ENCODE data around the gene ANXA7. TPM values are rescaled to one million over a fixed set of nuclear protein-coding genes. Genes with fewer than 3 reads are reported as not detected.
"Not testable (repeated sequence)": the region's sequence is repeated elsewhere in the genome, so short reads cannot be mapped to it uniquely, and the experiment has no call there.

ANXA7 gene
- polyA plus RNA-seq, 1 experiment = 134 TPM

DNA sequence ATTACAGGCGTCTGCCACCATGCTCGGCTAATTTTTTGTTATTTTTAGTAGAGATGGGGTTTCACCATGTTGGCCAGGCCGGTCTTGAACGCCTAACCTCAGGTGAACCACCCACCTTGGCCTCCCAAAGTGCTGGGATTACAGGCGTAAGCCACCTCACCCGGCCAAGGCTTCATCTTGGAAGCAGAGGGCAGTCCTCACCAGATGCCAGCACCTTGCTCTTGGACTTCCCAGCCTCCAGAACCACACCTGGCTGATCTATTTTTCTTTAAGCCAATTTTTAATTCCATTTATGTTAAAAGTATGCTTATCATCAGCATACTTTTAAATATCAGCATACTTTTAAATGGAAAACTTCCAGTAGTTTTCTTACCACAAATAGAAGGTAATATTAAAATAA, 12.2 kb downstream of the ANXA7 start:
- no peak for TF ChIP-seq CTCF (IDR thresholded peaks at IDR 0.05; ENCODE audit: insufficient read depth, low read depth, low read length)
- Histone ChIP-seq H3K27me3 (ENCODE audit: control insufficient read depth, insufficient read depth, low read length) (no peaks in the 10 kb centered on the region), H3K4me3 (ENCODE audit: low read depth, low read length) (no peak overlapping the region), H3K36me3 (ENCODE audit: control insufficient read depth, insufficient read depth, low read length) (0 out of 2 replicates have a peak, but pooled peaks cover 4% of the 10 kb centered on the region)
- CTCF ChIA-PET = no interaction called here
- POLR2A ChIA-PET = no interaction called here
- DNase-seq (ENCODE audit: low read depth) = no peak

DNA sequence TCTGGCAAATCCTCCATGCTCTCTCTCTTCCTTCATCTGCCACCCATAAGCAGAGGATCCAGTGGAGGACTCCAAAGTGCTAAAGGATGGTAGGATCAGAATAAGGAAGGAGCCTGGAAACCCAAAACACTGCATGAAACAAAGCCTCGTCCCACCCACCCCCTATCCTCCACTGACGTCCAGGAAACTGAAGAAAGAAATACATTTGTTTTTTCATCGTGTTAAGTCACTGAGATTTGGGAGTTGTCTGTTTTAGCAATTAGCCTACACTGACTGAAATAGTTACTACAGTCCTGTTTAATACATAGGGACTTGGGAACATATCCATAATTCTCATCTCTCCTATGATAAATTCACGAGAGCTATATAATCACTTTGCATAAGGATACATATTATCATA, 14.8 kb downstream of the ANXA7 start:
- no peak overlapping the region for H3K4me3 ChIP-seq (ENCODE audit: low read depth, low read length)
- no peak for DNase-seq (ENCODE audit: low read depth)
- no peak for TF ChIP-seq CTCF (IDR thresholded peaks at IDR 0.05; ENCODE audit: insufficient read depth, low read depth, low read length)
- H3K36me3 ChIP-seq (ENCODE audit: control insufficient read depth, insufficient read depth, low read length) = peaks cover 5% of the 10 kb centered on the region; the same call in 1 of the 2 replicates
- no peaks in the 10 kb centered on the region for H3K27me3 ChIP-seq (ENCODE audit: control insufficient read depth, insufficient read depth, low read length)
- ChIA-PET CTCF (no interaction called here), POLR2A (no interaction called here)

- DNase-seq (ENCODE audit: low read depth) = no peak
- H3K4me3 ChIP-seq (ENCODE audit: low read depth, low read length) = no peak overlapping the region
- no peaks in the 10 kb centered on the region for H3K27me3 ChIP-seq (ENCODE audit: control insufficient read depth, insufficient read depth, low read length)
- ChIA-PET POLR2A (no interaction called here), CTCF (no interaction called here)
- peaks cover 5% of the 10 kb centered on the region; the same call in 1 of the 2 replicates for H3K36me3 ChIP-seq (ENCODE audit: control insufficient read depth, insufficient read depth, low read length)
- 0 out of 2 replicates have a peak, but pooled peaks have one; percentile 7 for TF ChIP-seq CTCF (IDR thresholded peaks at IDR 0.05; ENCODE audit: insufficient read depth, low read depth, low read length)
These were observed 15.8 kb downstream of the ANXA7 start for GRCh38 chr10:73398024-73398423.

- H3K27me3 ChIP-seq (ENCODE audit: control insufficient read depth, insufficient read depth, low read length); CTCF ChIA-PET: not testable (repeated sequence)
These were observed 19.5 kb downstream of the ANXA7 start for GRCh38 chr10:73394325-73394724.

GRCh38 chr10:73388228-73388627, 25.6 kb downstream of the ANXA7 start:
- ChIA-PET CTCF (interaction anchor here (1.6 kb wide), 1 partner anchor 25 kb away, joined by 3 read pairs; no protein-coding TSS in a partner anchor), POLR2A (no interaction called here)
- Histone ChIP-seq H3K27me3 (ENCODE audit: control insufficient read depth, insufficient read depth, low read length) (no peaks in the 10 kb centered on the region), H3K4me3 (ENCODE audit: low read depth, low read length) (no peak overlapping the region), H3K36me3 (ENCODE audit: control insufficient read depth, insufficient read depth, low read length) (peaks cover 10% of the 10 kb centered on the region)
- no peak for TF ChIP-seq CTCF (IDR thresholded peaks at IDR 0.05; ENCODE audit: insufficient read depth, low read depth, low read length)
- DNase-seq (ENCODE audit: low read depth) = no peak

More at GRCh38 chr10:73394325-73394724, 19.5 kb downstream of the ANXA7 start:
- POLR2A ChIA-PET; H3K4me3 ChIP-seq (ENCODE audit: low read depth, low read length); H3K36me3 ChIP-seq (ENCODE audit: control insufficient read depth, insufficient read depth, low read length); DNase-seq (ENCODE audit: low read depth): not testable (repeated sequence)

- CTCF ChIA-PET = interaction anchor here (1.1 to 1.6 kb wide), 2 partner anchors 18 to 27 kb away, joined by 3 to 4 read pairs; no protein-coding TSS in a partner anchor
- no peak for TF ChIP-seq CTCF (IDR thresholded peaks at IDR 0.05; ENCODE audit: insufficient read depth, low read depth, low read length)
- peaks cover 10% of the 10 kb centered on the region for H3K36me3 ChIP-seq (ENCODE audit: control insufficient read depth, insufficient read depth, low read length)
These were observed 27.3 kb downstream of the ANXA7 start for GRCh38 chr10:73386583-73386982.

More at GRCh38 chr10:73386583-73386982, 27.3 kb downstream of the ANXA7 start:
- POLR2A ChIA-PET = no interaction called here
- H3K4me3 ChIP-seq (ENCODE audit: low read depth, low read length) = no peak overlapping the region
- DNase-seq (ENCODE audit: low read depth) = no peak
- H3K27me3 ChIP-seq (ENCODE audit: control insufficient read depth, insufficient read depth, low read length) = no peaks in the 10 kb centered on the region

Data from BJ (cell line).